Neuronal stem cell (in vitro differentiated cells): ENCODE results near the gene TSEN34.
"Not testable (repeated sequence)": the region's sequence is repeated elsewhere in the genome, so short reads cannot be mapped to it uniquely, and the experiment has no call there.

Experiments used
- DNase-seq: peaks from one replicate; pipeline ENCODE4 v3.0.0-alpha.2; 2013; ENCODE audit warnings: low spot score
- H2AFZ ChIP-seq: one replicate; pipeline ENCODE4 v1.6.1; 2013; ENCODE audit warnings: mild to moderate bottlenecking, low read length, inconsistent platforms
- H2AK5ac ChIP-seq: 2 replicates; pipeline ENCODE4 v1.6.1; 2013; ENCODE audit warnings: low read depth, mild to moderate bottlenecking, inconsistent platforms, low read length, moderate library complexity, mixed read lengths
- H2BK120ac ChIP-seq: 2 replicates; pipeline ENCODE4 v1.6.1; 2013; ENCODE audit warnings: low read depth, mild to moderate bottlenecking, inconsistent platforms, low read length, moderate library complexity, mixed read lengths
- H2BK12ac ChIP-seq: one replicate; pipeline ENCODE4 v1.6.1; 2013; ENCODE audit warnings: low read length, inconsistent platforms
- H2BK15ac ChIP-seq: 2 replicates; pipeline ENCODE4 v1.6.1; 2013; ENCODE audit warnings: mild to moderate bottlenecking, low read length, inconsistent platforms, mixed read lengths
- H2BK5ac ChIP-seq: one replicate; pipeline ENCODE4 v1.6.1; 2013; ENCODE audit warnings: inconsistent platforms, mild to moderate bottlenecking, low read length, moderate library complexity
- H3K14ac ChIP-seq: one replicate; pipeline ENCODE4 v1.6.1; 2013; ENCODE audit warnings: low read length, inconsistent platforms
- H3K18ac ChIP-seq: 2 replicates; pipeline ENCODE4 v1.6.1; 2013; ENCODE audit warnings: low read length, inconsistent platforms
- H3K23ac ChIP-seq: 2 replicates; pipeline ENCODE4 v1.6.1; 2013; ENCODE audit warnings: low read depth, mild to moderate bottlenecking, mixed read lengths, low read length, inconsistent platforms; ENCODE audit not compliant: poor library complexity
- H3K27ac ChIP-seq: replicated peaks from 3 replicates; pipeline ENCODE4 v1.5.1; 2013; ENCODE audit warnings: low read length, inconsistent platforms
- H3K27me3 ChIP-seq, 3 experiments: 2 replicates each; pipeline ENCODE4 v1.6.1; 2013; ENCODE audit warnings: low read length in 3 of 3, mild to moderate bottlenecking in 2 of 3, inconsistent platforms in 1 of 3, low read depth in 1 of 3, mixed read lengths in 1 of 3, moderate library complexity in 1 of 3; ENCODE audit not compliant: control insufficient read depth in 3 of 3, insufficient read depth in 3 of 3
- H3K36me3 ChIP-seq, 2 donors: replicated peaks in 1 of 2; 2 replicates each; pipeline ENCODE4 v1.6.1; 2013; ENCODE audit warnings: low read length in 2 of 2; ENCODE audit not compliant: control insufficient read depth in 2 of 2, insufficient read depth in 2 of 2
- H3K4ac ChIP-seq: 2 replicates; pipeline ENCODE4 v1.6.1; 2013; ENCODE audit warnings: inconsistent platforms, mild to moderate bottlenecking, low read length, moderate library complexity
- H3K4me1 ChIP-seq, 2 donors: 1 replicate in 1 of 2; 2 replicates in 1 of 2; pipeline ENCODE4 v1.6.1; 2013; ENCODE audit warnings: low read length in 2 of 2, low read depth in 1 of 2; ENCODE audit not compliant: control insufficient read depth in 2 of 2, insufficient read depth in 1 of 2
- H3K4me2 ChIP-seq: one replicate; pipeline ENCODE4 v1.6.1; 2013; ENCODE audit warnings: mild to moderate bottlenecking, low read length, inconsistent platforms; ENCODE audit not compliant: insufficient read depth, poor library complexity, severe bottlenecking
- H3K4me3 ChIP-seq, 2 donors: 2 replicates each; pipeline ENCODE4 v1.5.1; 2013; ENCODE audit warnings: low read length in 2 of 2, mild to moderate bottlenecking in 2 of 2, inconsistent platforms in 1 of 2, moderate library complexity in 1 of 2
- H3K79me1 ChIP-seq: one replicate; pipeline ENCODE4 v1.6.1; 2013; ENCODE audit warnings: low read depth, mild to moderate bottlenecking, inconsistent platforms, low read length, moderate library complexity
- H3K9ac ChIP-seq: one replicate; pipeline ENCODE4 v1.6.1; 2013; ENCODE audit warnings: mild to moderate bottlenecking, low read depth, low read length, inconsistent platforms; ENCODE audit not compliant: poor library complexity
- H3K9me3 ChIP-seq, 2 donors: replicated peaks in 1 of 2; 2 replicates each; pipeline versions ENCODE3 to v1.6.1; 2013; ENCODE audit warnings: low read length in 2 of 2, mild to moderate bottlenecking in 2 of 2, inconsistent platforms in 1 of 2, low read depth in 1 of 2, mixed read lengths in 1 of 2, moderate library complexity in 1 of 2; ENCODE audit not compliant: control insufficient read depth in 2 of 2, insufficient read depth in 1 of 2
- H4K8ac ChIP-seq: one replicate; pipeline ENCODE4 v1.6.1; 2013; ENCODE audit warnings: low read depth, mild to moderate bottlenecking, inconsistent platforms, low read length, moderate library complexity
- H4K91ac ChIP-seq: one replicate; pipeline ENCODE4 v1.6.1; 2013; ENCODE audit warnings: low read length, low read depth, mild to moderate bottlenecking, inconsistent platforms; ENCODE audit not compliant: poor library complexity
- WGBS, 2 donors: extraction: QIAGEN DNeasy Blood & Tissue Kit; methylation state at CpG; one replicate each; pipeline ENCODE4 v1.1.7; 2013; ENCODE audit warnings: missing lambda C conversion rate in 2 of 2, mixed read lengths in 1 of 2; ENCODE audit not compliant: insufficient read length in 2 of 2, insufficient replicate concordance in 1 of 2; ENCODE audit errors: extremely low coverage in 2 of 2; 5-methylcytosine and 5-hydroxymethylcytosine counted together

Gene TSEN34

GRCh38 chr19:54206831-54207177 is 15.7 kb downstream of the TSEN34 start:
- no peak overlapping the region for H4K91ac ChIP-seq
- no peak overlapping the region for H3K14ac ChIP-seq
- H3K4ac ChIP-seq = no peak overlapping the region
- peak overlapping the region; percentile 82 for H3K23ac ChIP-seq
- peaks cover 70 to 71% of the 10 kb centered on the region in 2 donors for H3K36me3 ChIP-seq
- H3K4me1 ChIP-seq = peaks cover 11 to 16% of the 10 kb centered on the region in 2 donors
- DNase-seq = no peak
- no peak overlapping the region for H3K9ac ChIP-seq
- H3K79me1 ChIP-seq = peaks cover 27% of the 10 kb centered on the region
- H2AFZ ChIP-seq = no peak overlapping the region
- H2BK5ac ChIP-seq = no peak overlapping the region
- no peak overlapping the region for H4K8ac ChIP-seq
- no peak overlapping the region for H3K18ac ChIP-seq
- no peak overlapping the region for H3K4me2 ChIP-seq
- H2AK5ac ChIP-seq = no peak overlapping the region
- no peak overlapping the region for H3K4me3 ChIP-seq
- no peak overlapping the region for H2BK15ac ChIP-seq
- WGBS, 2 donors = no CpG with 5 or more reads among the region's 13 CpGs
- no peak overlapping the region for H2BK12ac ChIP-seq
- no peak overlapping the region for H2BK120ac ChIP-seq
- no peaks in the 10 kb centered on the region for H3K9me3 ChIP-seq
- H3K27ac ChIP-seq = no peak overlapping the region
- H3K27me3 ChIP-seq = no peaks in the 10 kb centered on the region

GRCh38 chr19:54207193-54207592 is 16.1 kb downstream of the TSEN34 start:
- Histone ChIP-seq H3K4me1 (peaks cover 7 to 14% of the 10 kb centered on the region in 2 donors), H3K79me1 (peaks cover 27% of the 10 kb centered on the region), H3K36me3 (peaks cover 67% of the 10 kb centered on the region in 2 donors)
- DNase-seq, H3K27ac ChIP-seq, H2BK5ac ChIP-seq, H3K27me3 ChIP-seq, H3K4me2 ChIP-seq, H4K91ac ChIP-seq, H2AK5ac ChIP-seq, H3K9ac ChIP-seq, H4K8ac ChIP-seq, H2BK12ac ChIP-seq, H3K4ac ChIP-seq, H3K9me3 ChIP-seq, H2AFZ ChIP-seq, H3K18ac ChIP-seq, H3K4me3 ChIP-seq, H2BK120ac ChIP-seq, H3K14ac ChIP-seq, H2BK15ac ChIP-seq, H3K23ac ChIP-seq: not testable (repeated sequence)
- no CpG with 5 or more reads among the region's 23 CpGs for whole genome bisulfite sequencing, 2 donors

GRCh38 chr19:54207676-54207982 is 16.5 kb downstream of the TSEN34 start:
- Histone ChIP-seq H2AFZ (no peak overlapping the region), H3K4me3 (no peak overlapping the region), H2AK5ac (no peak overlapping the region), H4K8ac (peak overlapping the region; percentile 70), H3K9ac (no peak overlapping the region), H3K27ac (no peak overlapping the region), H3K27me3 (no peaks in the 10 kb centered on the region), H3K14ac (no peak overlapping the region), H3K36me3 (peaks cover 62 to 63% of the 10 kb centered on the region in 2 donors), H4K91ac (no peak overlapping the region), H3K4me2 (no peak overlapping the region), H3K23ac (peak overlapping the region; percentile 67), H2BK12ac (no peak overlapping the region), H3K79me1 (peaks cover 25% of the 10 kb centered on the region), H3K4me1 (peaks cover 3 to 11% of the 10 kb centered on the region in 2 donors), H3K18ac (peak overlapping the region; percentile 11), H3K4ac (no peak overlapping the region), H2BK120ac (no peak overlapping the region), H2BK15ac (no peak overlapping the region), H2BK5ac (no peak overlapping the region), H3K9me3 (no peaks in the 10 kb centered on the region)
- WGBS, 2 donors = no CpG with 5 or more reads among the region's 5 CpGs
- no peak for DNase-seq

- no peak overlapping the region for H2AFZ ChIP-seq
- H3K79me1 ChIP-seq = peaks cover 22% of the 10 kb centered on the region
- no peak overlapping the region for H2BK12ac ChIP-seq
- no peak for DNase-seq
- no peak overlapping the region for H4K91ac ChIP-seq
- no peaks in the 10 kb centered on the region for H3K9me3 ChIP-seq
- no peak overlapping the region for H3K14ac ChIP-seq
- H2AK5ac ChIP-seq = no peak overlapping the region
- no peak overlapping the region for H3K27ac ChIP-seq
- no peak overlapping the region for H3K4me3 ChIP-seq
- H3K27me3 ChIP-seq = no peaks in the 10 kb centered on the region
- peaks cover 0 to 6% of the 10 kb centered on the region in 2 donors for H3K4me1 ChIP-seq
- no peak overlapping the region for H2BK120ac ChIP-seq
- peak overlapping the region; percentile 67 for H3K23ac ChIP-seq
- peak overlapping the region; percentile 70 for H4K8ac ChIP-seq
- no peak overlapping the region for H2BK15ac ChIP-seq
- H3K36me3 ChIP-seq = peaks cover 57% of the 10 kb centered on the region in 2 donors
- WGBS, 2 donors = no CpG with 5 or more reads among the region's 18 CpGs
- H3K9ac ChIP-seq = peak overlapping the region; percentile 71
- no peak overlapping the region for H3K4ac ChIP-seq
- H3K18ac ChIP-seq = peak overlapping the region; percentile 11
- H2BK5ac ChIP-seq = no peak overlapping the region
- H3K4me2 ChIP-seq = no peak overlapping the region
Observed at GRCh38 chr19:54207983-54208783, 17.1 kb downstream of the TSEN34 start.
